Mesothelial cell of epicardium (in vitro differentiated cells): ENCODE measurements around the gene FSTL3. TPM values are rescaled to one million over a fixed set of nuclear protein-coding genes. Genes with fewer than 3 reads are reported as not detected.
A peak's percentile ranks its signal among the peaks of the same experiment; 100 is the strongest.

ENCODE experiments used
- DNase-seq, 2 experiments: peaks; one replicate each; pipeline ENCODE4 v3.0.0; 2021; ENCODE audit warnings: low spot score in 2 of 2; ENCODE audit not compliant: unreplicated experiment in 2 of 2
- H3K27ac Mint-ChIP-seq: 2 replicates; pipeline ENCODE4 v1.8.0; 2021; ENCODE audit warnings: mixed read lengths
- H3K27me3 Mint-ChIP-seq: 2 replicates; pipeline ENCODE4 v1.8.0; 2021; ENCODE audit warnings: low read depth, mixed read lengths
- H3K36me3 Mint-ChIP-seq: 2 replicates; pipeline ENCODE4 v1.8.0; 2021; ENCODE audit warnings: mixed read lengths
- H3K4me1 Mint-ChIP-seq: 2 replicates; pipeline ENCODE4 v1.8.0; 2021; ENCODE audit warnings: mixed read lengths
- H3K4me3 Mint-ChIP-seq: 2 replicates; pipeline ENCODE4 v1.8.0; 2021; ENCODE audit warnings: mild to moderate bottlenecking, moderate library complexity, mixed read lengths
- H3K9me3 Mint-ChIP-seq: 2 replicates; pipeline ENCODE4 v1.8.0; 2021; ENCODE audit warnings: mixed read lengths
- CTCF ChIP-seq: fragments of 200-600 bp; sonication (generic); IDR thresholded peaks from one replicate; pipeline ENCODE4 v1.5.0; 2021; ENCODE audit warnings: antibody characterized with exemption; ENCODE audit not compliant: unreplicated experiment
- total RNA-seq: library from RNA; stranded (reverse); gene quantifications from 3 replicates; pipeline ENCODE4 v1.2.1, GENCODE V29; 2021

The FSTL3 gene
- total RNA-seq, 1 donor from 2014 or later: 64.6 TPM

GRCh38 chr19:658059-658839 lies 17.9 kb upstream of the FSTL3 start:
- no peak overlapping the region for H3K27ac Mint-ChIP-seq
- DNase-seq: no peak
- no peak for TF ChIP-seq CTCF
- H3K4me3 Mint-ChIP-seq: no peak overlapping the region
- no peaks in the 10 kb centered on the region for H3K27me3 Mint-ChIP-seq
- no peaks in the 10 kb centered on the region for H3K36me3 Mint-ChIP-seq
- no peaks in the 10 kb centered on the region for H3K9me3 Mint-ChIP-seq
- peaks cover 20% of the 10 kb centered on the region for H3K4me1 Mint-ChIP-seq

- Mint-ChIP-seq H3K27me3 (no peaks in the 10 kb centered on the region), H3K9me3 (no peaks in the 10 kb centered on the region), H3K4me1 (peaks cover 24% of the 10 kb centered on the region), H3K27ac (peak overlapping the region; percentile 50), H3K4me3 (no peak overlapping the region), H3K36me3 (no peaks in the 10 kb centered on the region)
- TF ChIP-seq CTCF: no peak
- DNase-seq: no peak
These were observed 17.0 kb upstream of the FSTL3 start for GRCh38 chr19:658916-659839.

GRCh38 chr19:660793-661426 lies 15.3 kb upstream of the FSTL3 start:
- TF ChIP-seq CTCF: no peak

GRCh38 chr19:661427-662196 lies 14.6 kb upstream of the FSTL3 start:
- Mint-ChIP-seq H3K4me1 (peaks cover 28% of the 10 kb centered on the region), H3K9me3 (no peaks in the 10 kb centered on the region), H3K4me3 (peak overlapping the region; percentile 76), H3K27ac (peak overlapping the region; percentile 92), H3K27me3 (no peaks in the 10 kb centered on the region), H3K36me3 (no peaks in the 10 kb centered on the region)
- TF ChIP-seq CTCF: no peak
- no peak for DNase-seq

More at GRCh38 chr19:660793-661426, 15.3 kb upstream of the FSTL3 start:
- H3K4me1 Mint-ChIP-seq: peaks cover 28% of the 10 kb centered on the region
- H3K27ac Mint-ChIP-seq: peak overlapping the region; percentile 92
- DNase-seq: no peak
- H3K4me3 Mint-ChIP-seq: peak overlapping the region; percentile 76
- H3K36me3 Mint-ChIP-seq: no peaks in the 10 kb centered on the region
- H3K9me3 Mint-ChIP-seq: no peaks in the 10 kb centered on the region
- H3K27me3 Mint-ChIP-seq: no peaks in the 10 kb centered on the region
